Stimulated activated CD8-positive, alpha-beta memory T cell treated with anti-CD3 and anti-CD28 coated beads, Interleukin-7, amount 100 ng/mL, for 1 hour (primary cell): ENCODE results near the gene MARK2.

ENCODE experiments used
- DNase-seq, 2 donors: peaks; one replicate each; pipeline ENCODE4 v3.0.0-alpha.2; 2020; ENCODE audit warnings: low read depth in 2 of 2

MARK2 gene

GRCh38 chr11:63909591-63910506 lies 70.9 kb downstream of the MARK2 start:
- no peak for DNase-seq

DNA sequence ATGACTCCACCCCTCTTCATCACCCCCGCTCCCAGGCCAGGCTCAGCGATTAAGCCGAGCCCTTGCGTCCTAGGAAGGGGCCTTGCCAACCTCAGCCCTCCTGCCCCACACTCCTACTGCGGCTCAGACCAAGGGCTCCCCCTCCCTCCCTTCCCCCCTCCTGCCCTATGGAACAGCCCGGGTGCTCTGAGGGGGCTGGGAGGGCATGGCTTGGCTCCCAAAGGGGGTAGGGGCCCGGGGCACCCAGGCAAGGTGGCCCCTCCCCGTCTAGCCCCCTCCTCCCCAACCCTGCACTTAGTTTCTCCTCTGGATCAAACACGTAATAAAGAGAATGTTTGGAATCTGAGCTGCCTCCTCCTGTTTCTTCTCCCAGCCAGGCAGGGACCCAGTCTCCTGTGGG lies 71.8 kb downstream of the MARK2 start:
- DNase-seq: no peak

GRCh38 chr11:63911440-63911839 lies 72.5 kb downstream of the MARK2 start:
- no peak for DNase-seq

GRCh38 chr11:63911876-63912275 lies 73.0 kb downstream of the MARK2 start:
- no peak for DNase-seq

DNA sequence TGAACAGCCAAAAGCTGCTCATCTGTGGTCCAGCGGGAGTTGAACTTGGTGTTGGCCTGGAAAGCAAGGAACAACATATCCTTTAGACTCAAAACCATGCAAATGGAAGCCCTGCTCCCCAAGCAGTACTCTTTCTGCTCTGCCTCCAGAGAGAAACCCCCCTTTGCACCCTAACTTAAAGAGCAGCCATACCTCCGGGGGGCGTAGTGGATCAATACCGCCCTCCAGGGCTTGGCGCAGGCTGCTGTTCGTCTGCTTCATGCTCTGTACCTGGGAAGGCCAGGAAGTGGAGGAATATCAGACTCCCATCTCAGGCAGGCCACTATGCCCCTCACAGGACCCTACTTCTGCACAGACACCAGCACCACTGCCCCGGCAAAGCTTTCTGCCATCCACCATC lies 73.8 kb downstream of the MARK2 start:
- no peak for DNase-seq

- no peak for DNase-seq
Measured at GRCh38 chr11:63913866-63914830, 75.2 kb downstream of the MARK2 start.

DNA sequence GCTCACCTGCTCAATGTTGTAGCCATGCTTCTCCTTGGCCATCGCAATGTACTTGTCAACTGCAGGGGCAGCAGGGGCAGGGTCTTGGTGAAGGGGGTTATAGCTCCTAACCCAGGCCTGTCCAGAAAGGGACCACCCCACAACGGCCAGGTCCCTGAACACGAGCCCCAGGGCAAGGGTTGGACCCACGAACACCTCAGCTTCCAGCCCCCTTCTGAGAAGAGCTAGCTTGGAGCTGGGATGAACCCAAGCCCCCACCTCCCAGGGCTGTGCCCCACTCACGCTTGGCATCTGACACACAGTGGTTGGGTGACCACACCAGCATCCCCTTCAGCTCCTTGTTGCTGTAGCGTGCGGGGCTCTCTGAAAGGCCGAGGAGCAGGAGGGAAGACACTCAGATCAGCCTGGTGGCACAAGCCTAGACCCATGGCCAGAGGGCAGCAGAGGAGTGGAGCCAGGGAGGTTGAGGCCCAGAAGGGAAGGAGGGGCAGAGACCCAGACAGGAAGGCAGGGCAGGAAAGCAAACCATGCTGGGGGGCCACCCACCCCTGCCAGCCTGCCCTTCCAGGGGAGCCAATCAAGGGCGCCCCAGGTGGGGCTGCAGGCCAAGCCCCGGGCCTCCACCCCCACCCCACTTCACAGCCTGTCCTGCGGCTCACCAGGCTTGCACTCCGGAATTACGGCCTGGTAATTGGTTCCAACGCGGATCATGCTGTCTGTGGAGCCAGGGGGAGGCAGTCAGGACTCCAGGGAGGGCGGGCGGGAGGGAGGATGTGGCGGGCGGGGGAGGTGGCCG lies 76.2 kb downstream of the MARK2 start:
- no peak for DNase-seq

- no peak for DNase-seq
Measured at GRCh38 chr11:63915961-63916836, 77.3 kb downstream of the MARK2 start.

- DNase-seq: peak in 1 of 2 donors; percentile 20
Measured at GRCh38 chr11:63916837-63917691, 78.2 kb downstream of the MARK2 start, which contains the start of gene RCOR2. RCOR2 (minus strand) TSS chr11:63917164; CDS start chr11:63916456, 708 bp downstream.

DNA sequence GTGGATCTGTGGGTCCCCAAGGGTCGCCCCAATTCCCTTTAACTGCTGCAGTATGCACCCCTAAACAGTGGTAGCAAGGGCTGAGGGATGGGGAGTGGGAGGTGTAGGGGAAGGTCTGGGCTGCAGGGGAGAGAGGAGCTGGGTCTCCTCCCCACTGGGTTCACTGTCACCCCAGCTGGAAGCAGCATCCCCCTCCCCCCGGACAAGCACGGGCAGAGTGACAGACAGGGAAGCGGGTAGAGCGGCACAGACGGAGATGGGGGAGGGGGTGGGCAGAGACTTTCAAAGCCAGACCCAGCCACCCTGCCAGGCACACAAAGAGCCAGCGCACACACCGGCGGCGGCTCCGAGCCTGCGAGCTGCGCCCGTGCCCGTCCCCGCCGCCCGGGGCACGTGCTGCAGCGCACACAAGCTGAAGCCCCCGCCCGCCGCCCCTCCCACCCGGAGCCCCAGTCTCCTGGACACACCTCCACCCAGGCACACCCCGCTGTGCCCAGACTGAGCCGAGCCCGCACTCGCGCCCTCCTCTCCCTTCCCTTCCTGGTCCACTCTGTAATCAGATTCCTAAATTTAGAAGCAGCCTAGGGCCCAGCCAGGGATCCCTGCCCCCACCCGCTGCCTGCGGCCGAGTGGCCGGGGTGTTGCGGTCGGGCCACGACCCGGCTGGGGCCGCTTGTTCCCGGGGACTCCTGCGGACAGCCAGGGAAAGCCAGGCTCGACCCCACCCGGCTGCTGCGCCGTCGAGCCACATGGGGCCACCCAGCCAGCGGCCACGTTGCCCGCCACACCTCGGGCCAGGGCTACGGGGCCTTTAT lies 79.0 kb downstream of the MARK2 start:
- no peak for DNase-seq

- no peak for DNase-seq
Measured at GRCh38 chr11:63918507-63919191, 79.7 kb downstream of the MARK2 start.

DNA sequence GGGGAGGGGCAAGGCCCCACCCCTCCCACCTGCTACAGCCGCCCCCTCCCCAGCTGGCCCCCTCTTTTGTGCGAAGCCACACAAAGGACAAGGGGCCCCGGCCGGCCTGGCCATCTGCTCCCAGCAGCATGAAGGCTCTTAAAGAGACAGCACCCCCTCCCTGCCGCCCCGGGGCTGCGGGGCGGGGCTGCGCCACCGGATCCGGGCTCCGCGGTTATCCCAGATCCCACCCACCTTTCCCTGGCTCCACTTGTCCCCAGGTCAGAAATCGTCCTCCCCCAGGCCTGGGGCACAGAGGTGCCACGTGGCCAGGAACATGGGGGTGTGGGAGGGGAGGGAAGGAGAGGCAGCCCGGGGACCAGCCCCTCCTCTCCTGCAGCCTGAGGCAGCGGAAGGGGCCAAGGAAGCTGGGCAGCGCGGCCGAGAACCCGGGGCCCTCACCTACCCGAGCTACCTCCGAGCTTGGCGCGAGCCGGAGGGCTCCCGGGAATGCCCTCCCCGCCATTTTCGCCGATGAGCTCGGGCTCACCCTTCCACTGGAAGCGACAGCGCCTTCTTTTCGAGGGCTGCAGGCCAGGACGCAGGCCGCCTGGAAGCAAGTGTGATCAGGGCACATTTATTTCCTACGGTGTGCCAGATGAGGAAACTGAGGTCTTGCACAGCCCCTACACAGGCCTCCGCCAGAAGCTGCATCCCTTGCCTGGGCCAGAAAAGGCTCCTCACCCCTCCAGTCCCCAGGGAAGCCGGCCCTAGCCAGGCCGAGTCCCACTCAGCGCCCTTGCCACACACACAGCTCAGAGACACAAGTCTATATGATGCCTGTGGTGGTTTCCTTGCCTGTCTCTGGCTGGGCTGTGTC lies 80.6 kb downstream of the MARK2 start:
- no peak for DNase-seq

GRCh38 chr11:63920126-63920938 lies 81.4 kb downstream of the MARK2 start:
- no peak for DNase-seq

- DNase-seq: no peak
Measured at GRCh38 chr11:63920939-63921417, 82.1 kb downstream of the MARK2 start.

- no peak for DNase-seq
Measured at GRCh38 chr11:63922673-63923192, 83.8 kb downstream of the MARK2 start.

GRCh38 chr11:63923319-63923718 lies 84.4 kb downstream of the MARK2 start:
- no peak for DNase-seq
